Measurements from ENCODE around the gene ZC3H4. TPM values are rescaled to one million over a fixed set of nuclear protein-coding genes. Genes with fewer than 3 reads are reported as not detected.
"Not testable (repeated sequence)": the region's sequence is repeated elsewhere in the genome, so short reads cannot be mapped to it uniquely, and the experiment has no call there.

Gene ZC3H4
- total and polyA plus RNA-seq, 2 donors: 12.1 to 14.3 TPM

GRCh38 chr19:47056411-47056810 lies 57.2 kb downstream of the ZC3H4 start:
- Histone ChIP-seq H3K27ac (ENCODE audit: low read depth in 1 of 2, low read length in 1 of 2) (no peak overlapping the region), H3K4me1 (ENCODE audit: control insufficient read depth in 2 of 2, insufficient read depth in 2 of 2, low read length in 2 of 2) (no peaks in the 10 kb centered on the region), H3K27me3 (ENCODE audit: control insufficient read depth in 2 of 2, insufficient read depth in 1 of 2, low read length in 1 of 2) (no peaks in the 10 kb centered on the region), H3K36me3 (ENCODE audit: control insufficient read depth in 2 of 2, insufficient read depth in 2 of 2, low read length in 1 of 2) (no peaks in the 10 kb centered on the region), H3K9me3 (ENCODE audit: control insufficient read depth in 2 of 2, insufficient read depth in 1 of 2, low read length in 1 of 2) (no peaks in the 10 kb centered on the region), H3K4me3 (ENCODE audit: low read length in 2 of 2) (no peak overlapping the region)
- no peak for DNase-seq (ENCODE audit: low read depth in 6 of 9, low spot score in 9 of 9)
- 91% methylated on average over 5 of the region's 5 CpGs for WGBS

DNA sequence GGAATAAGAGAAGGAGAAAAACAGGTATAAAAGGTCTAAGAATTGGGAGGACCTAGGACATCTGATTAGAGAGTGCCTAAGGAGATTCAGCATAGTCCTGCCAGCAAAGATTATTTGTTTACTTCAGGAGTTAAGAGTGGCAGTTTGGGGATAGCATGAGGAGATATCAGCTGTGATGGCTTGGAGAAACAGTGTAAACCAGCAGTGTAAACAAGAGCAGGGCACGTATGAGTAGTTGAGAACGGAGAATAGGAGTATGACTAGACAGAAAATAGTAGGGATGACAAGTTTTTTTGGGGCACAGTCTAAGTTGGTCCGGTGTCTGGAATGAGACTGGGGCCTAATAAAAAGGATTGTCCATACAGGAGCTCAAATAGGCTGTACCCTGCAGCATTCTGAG lies 63.0 kb downstream of the ZC3H4 start:
- H3K27me3 ChIP-seq (ENCODE audit: control insufficient read depth in 2 of 2, insufficient read depth in 1 of 2, low read length in 1 of 2); H3K4me1 ChIP-seq (ENCODE audit: control insufficient read depth in 2 of 2, insufficient read depth in 2 of 2, low read length in 2 of 2); H3K27ac ChIP-seq (ENCODE audit: low read depth in 1 of 2, low read length in 1 of 2); H3K9me3 ChIP-seq (ENCODE audit: control insufficient read depth in 2 of 2, insufficient read depth in 1 of 2, low read length in 1 of 2); H3K36me3 ChIP-seq (ENCODE audit: control insufficient read depth in 2 of 2, insufficient read depth in 2 of 2, low read length in 1 of 2); H3K4me3 ChIP-seq (ENCODE audit: low read length in 2 of 2); DNase-seq (ENCODE audit: low read depth in 6 of 9, low spot score in 9 of 9): not testable (repeated sequence)
- WGBS: 98% methylated on average over 3 of the region's 3 CpGs

- Histone ChIP-seq H3K27me3 (ENCODE audit: control insufficient read depth in 2 of 2, insufficient read depth in 1 of 2, low read length in 1 of 2) (no peaks in the 10 kb centered on the region), H3K36me3 (ENCODE audit: control insufficient read depth in 2 of 2, insufficient read depth in 2 of 2, low read length in 1 of 2) (peaks cover 0 to 13% of the 10 kb centered on the region in 2 donors), H3K4me3 (ENCODE audit: low read length in 2 of 2) (no peak overlapping the region), H3K27ac (ENCODE audit: low read depth in 1 of 2, low read length in 1 of 2) (no peak overlapping the region), H3K9me3 (ENCODE audit: control insufficient read depth in 2 of 2, insufficient read depth in 1 of 2, low read length in 1 of 2) (peaks cover 0 to 6% of the 10 kb centered on the region in 2 donors), H3K4me1 (ENCODE audit: control insufficient read depth in 2 of 2, insufficient read depth in 2 of 2, low read length in 2 of 2) (peaks cover 8 to 9% of the 10 kb centered on the region in 2 donors)
- no peak for DNase-seq (ENCODE audit: low read depth in 6 of 9, low spot score in 9 of 9)
- 75% methylated on average over 9 of the region's 9 CpGs for WGBS
Measured at GRCh38 chr19:47049307-47049700, 64.3 kb downstream of the ZC3H4 start.

GRCh38 chr19:47047763-47048405 lies 65.7 kb downstream of the ZC3H4 start:
- H3K9me3 ChIP-seq (ENCODE audit: control insufficient read depth in 2 of 2, insufficient read depth in 1 of 2, low read length in 1 of 2): peaks cover 0 to 6% of the 10 kb centered on the region in 2 donors
- peaks cover 0 to 16% of the 10 kb centered on the region in 2 donors for H3K36me3 ChIP-seq (ENCODE audit: control insufficient read depth in 2 of 2, insufficient read depth in 2 of 2, low read length in 1 of 2)
- peak overlapping the region; percentile 65 to 85 for H3K27ac ChIP-seq (ENCODE audit: low read depth in 1 of 2, low read length in 1 of 2)
- H3K27me3 ChIP-seq (ENCODE audit: control insufficient read depth in 2 of 2, insufficient read depth in 1 of 2, low read length in 1 of 2): no peaks in the 10 kb centered on the region
- WGBS: 4% methylated on average over 42 of the region's 42 CpGs
- peak overlapping the region; percentile 62 to 99 for H3K4me3 ChIP-seq (ENCODE audit: low read length in 2 of 2)
- peaks cover 8 to 9% of the 10 kb centered on the region in 2 donors for H3K4me1 ChIP-seq (ENCODE audit: control insufficient read depth in 2 of 2, insufficient read depth in 2 of 2, low read length in 2 of 2)
- peak; percentile 24 to 71 (median 42) for DNase-seq (ENCODE audit: low read depth in 6 of 9, low spot score in 9 of 9)

DNA sequence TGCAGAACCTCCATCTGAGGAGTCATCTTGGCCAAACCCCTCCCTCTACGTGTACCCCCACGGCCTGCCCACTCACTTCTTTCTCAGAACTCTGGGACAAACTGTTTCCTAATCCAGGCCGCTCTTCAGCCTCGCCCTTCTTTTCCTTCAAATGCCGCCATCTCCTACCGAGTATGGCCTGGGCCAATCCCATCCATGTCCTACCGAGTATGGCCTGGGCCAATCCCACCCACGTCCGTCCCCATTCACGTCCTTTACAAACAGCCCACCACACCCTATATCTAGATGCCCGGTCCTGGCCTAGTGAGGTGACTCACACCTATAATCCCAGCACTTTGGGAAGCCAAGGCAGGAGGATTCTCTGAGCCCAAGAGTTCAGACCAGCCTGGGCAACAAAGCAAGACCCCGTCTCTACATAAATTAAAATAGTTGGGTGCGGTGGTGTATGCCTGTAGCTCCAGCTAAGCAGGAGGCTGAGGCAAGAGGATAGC lies 66.3 kb downstream of the ZC3H4 start:
- Histone ChIP-seq H3K4me1 (ENCODE audit: control insufficient read depth in 2 of 2, insufficient read depth in 2 of 2, low read length in 2 of 2) (peaks cover 8 to 9% of the 10 kb centered on the region in 2 donors), H3K4me3 (ENCODE audit: low read length in 2 of 2) (peak overlapping the region; percentile 62 to 99), H3K27me3 (ENCODE audit: control insufficient read depth in 2 of 2, insufficient read depth in 1 of 2, low read length in 1 of 2) (no peaks in the 10 kb centered on the region), H3K36me3 (ENCODE audit: control insufficient read depth in 2 of 2, insufficient read depth in 2 of 2, low read length in 1 of 2) (peaks cover 0 to 16% of the 10 kb centered on the region in 2 donors), H3K9me3 (ENCODE audit: control insufficient read depth in 2 of 2, insufficient read depth in 1 of 2, low read length in 1 of 2) (peaks cover 0 to 6% of the 10 kb centered on the region in 2 donors), H3K27ac (ENCODE audit: low read depth in 1 of 2, low read length in 1 of 2) (no peak overlapping the region)
- no peak for DNase-seq (ENCODE audit: low read depth in 6 of 9, low spot score in 9 of 9)
- 92% methylated on average over 13 of the region's 13 CpGs for WGBS

GRCh38 chr19:47045867-47046470 lies 67.6 kb downstream of the ZC3H4 start:
- no peak for DNase-seq (ENCODE audit: low read depth in 6 of 9, low spot score in 9 of 9)
- 97% methylated on average over 45 of the region's 45 CpGs for WGBS
- Histone ChIP-seq H3K9me3 (ENCODE audit: control insufficient read depth in 2 of 2, insufficient read depth in 1 of 2, low read length in 1 of 2) (peaks cover 0 to 6% of the 10 kb centered on the region in 2 donors), H3K36me3 (ENCODE audit: control insufficient read depth in 2 of 2, insufficient read depth in 2 of 2, low read length in 1 of 2) (peaks cover 0 to 16% of the 10 kb centered on the region in 2 donors), H3K27me3 (ENCODE audit: control insufficient read depth in 2 of 2, insufficient read depth in 1 of 2, low read length in 1 of 2) (no peaks in the 10 kb centered on the region), H3K4me3 (ENCODE audit: low read length in 2 of 2) (no peak overlapping the region), H3K27ac (ENCODE audit: low read depth in 1 of 2, low read length in 1 of 2) (no peak overlapping the region), H3K4me1 (ENCODE audit: control insufficient read depth in 2 of 2, insufficient read depth in 2 of 2, low read length in 2 of 2) (peaks cover 8 to 9% of the 10 kb centered on the region in 2 donors)

DNA sequence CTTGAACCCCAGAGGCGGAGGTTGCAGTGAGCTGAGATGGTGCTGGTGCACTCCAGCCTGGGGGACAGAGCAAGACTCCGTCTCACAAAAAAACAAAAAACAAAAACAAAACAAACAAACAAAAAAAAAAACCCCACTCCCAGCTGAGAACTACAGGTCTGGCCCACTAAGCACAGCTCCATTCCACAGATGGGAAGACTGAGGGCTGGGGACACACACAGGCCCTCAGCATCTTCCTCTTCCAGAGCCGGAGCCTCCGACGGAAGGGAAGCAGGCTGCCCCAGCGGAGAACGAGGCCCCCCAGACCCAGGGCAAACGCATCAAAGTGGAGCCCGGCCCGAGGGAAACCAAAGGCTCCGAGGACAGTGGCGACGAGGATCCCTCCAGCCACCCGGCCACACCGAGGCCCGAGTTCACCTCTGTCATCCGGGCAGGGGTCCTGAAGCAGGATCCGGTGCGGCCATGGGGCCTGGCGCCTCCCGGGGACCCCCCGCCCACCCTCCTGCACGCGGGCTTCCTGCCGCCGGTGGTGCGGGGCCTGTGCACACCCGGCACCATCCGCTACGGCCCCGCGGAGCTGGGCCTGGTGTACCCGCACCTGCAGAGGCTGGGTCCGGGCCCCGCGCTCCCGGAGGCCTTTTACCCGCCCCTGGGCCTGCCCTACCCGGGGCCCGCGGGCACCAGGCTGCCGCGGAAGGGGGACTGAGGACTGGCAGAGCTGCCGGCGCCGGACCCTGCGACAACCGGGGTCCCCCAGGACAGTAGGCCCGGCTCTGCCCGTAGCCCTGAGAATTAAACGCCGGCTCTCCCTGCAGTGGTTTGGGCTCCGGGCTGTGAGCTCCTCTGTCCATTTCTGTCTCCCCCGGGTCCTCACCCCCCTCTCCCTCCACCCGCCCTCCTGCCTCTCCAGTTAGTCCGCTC lies 68.4 kb downstream of the ZC3H4 start:
- Histone ChIP-seq H3K4me3 (ENCODE audit: low read length in 2 of 2) (no peak overlapping the region), H3K27ac (ENCODE audit: low read depth in 1 of 2, low read length in 1 of 2) (no peak overlapping the region), H3K9me3 (ENCODE audit: control insufficient read depth in 2 of 2, insufficient read depth in 1 of 2, low read length in 1 of 2) (peaks cover 0 to 6% of the 10 kb centered on the region in 2 donors), H3K27me3 (ENCODE audit: control insufficient read depth in 2 of 2, insufficient read depth in 1 of 2, low read length in 1 of 2) (no peaks in the 10 kb centered on the region), H3K36me3 (ENCODE audit: control insufficient read depth in 2 of 2, insufficient read depth in 2 of 2, low read length in 1 of 2) (peaks cover 0 to 16% of the 10 kb centered on the region in 2 donors), H3K4me1 (ENCODE audit: control insufficient read depth in 2 of 2, insufficient read depth in 2 of 2, low read length in 2 of 2) (peaks cover 8 to 9% of the 10 kb centered on the region in 2 donors)
- 97% methylated on average over 56 of the region's 56 CpGs for WGBS
- no peak for DNase-seq (ENCODE audit: low read depth in 6 of 9, low spot score in 9 of 9)

- DNase-seq (ENCODE audit: low read depth in 6 of 9, low spot score in 9 of 9): no peak
- no peaks in the 10 kb centered on the region for H3K9me3 ChIP-seq (ENCODE audit: control insufficient read depth in 2 of 2, insufficient read depth in 1 of 2, low read length in 1 of 2)
Measured at GRCh38 chr19:47040869-47041268, 72.7 kb downstream of the ZC3H4 start.

More at GRCh38 chr19:47040869-47041268, 72.7 kb downstream of the ZC3H4 start:
- peaks cover 0 to 7% of the 10 kb centered on the region in 2 donors for H3K4me1 ChIP-seq (ENCODE audit: control insufficient read depth in 2 of 2, insufficient read depth in 2 of 2, low read length in 2 of 2)
- H3K4me3 ChIP-seq (ENCODE audit: low read length in 2 of 2): no peak overlapping the region
- no peaks in the 10 kb centered on the region for H3K27me3 ChIP-seq (ENCODE audit: control insufficient read depth in 2 of 2, insufficient read depth in 1 of 2, low read length in 1 of 2)
- 93% methylated on average over 8 of the region's 8 CpGs for WGBS
- H3K27ac ChIP-seq (ENCODE audit: low read depth in 1 of 2, low read length in 1 of 2): no peak overlapping the region
- peaks cover 0 to 16% of the 10 kb centered on the region in 2 donors for H3K36me3 ChIP-seq (ENCODE audit: control insufficient read depth in 2 of 2, insufficient read depth in 2 of 2, low read length in 1 of 2)
